Measurements from ENCODE around the gene PTGES2.
"Not testable (repeated sequence)": the region's sequence is repeated elsewhere in the genome, so short reads cannot be mapped to it uniquely, and the experiment has no call there.

PTGES2 gene

DNA sequence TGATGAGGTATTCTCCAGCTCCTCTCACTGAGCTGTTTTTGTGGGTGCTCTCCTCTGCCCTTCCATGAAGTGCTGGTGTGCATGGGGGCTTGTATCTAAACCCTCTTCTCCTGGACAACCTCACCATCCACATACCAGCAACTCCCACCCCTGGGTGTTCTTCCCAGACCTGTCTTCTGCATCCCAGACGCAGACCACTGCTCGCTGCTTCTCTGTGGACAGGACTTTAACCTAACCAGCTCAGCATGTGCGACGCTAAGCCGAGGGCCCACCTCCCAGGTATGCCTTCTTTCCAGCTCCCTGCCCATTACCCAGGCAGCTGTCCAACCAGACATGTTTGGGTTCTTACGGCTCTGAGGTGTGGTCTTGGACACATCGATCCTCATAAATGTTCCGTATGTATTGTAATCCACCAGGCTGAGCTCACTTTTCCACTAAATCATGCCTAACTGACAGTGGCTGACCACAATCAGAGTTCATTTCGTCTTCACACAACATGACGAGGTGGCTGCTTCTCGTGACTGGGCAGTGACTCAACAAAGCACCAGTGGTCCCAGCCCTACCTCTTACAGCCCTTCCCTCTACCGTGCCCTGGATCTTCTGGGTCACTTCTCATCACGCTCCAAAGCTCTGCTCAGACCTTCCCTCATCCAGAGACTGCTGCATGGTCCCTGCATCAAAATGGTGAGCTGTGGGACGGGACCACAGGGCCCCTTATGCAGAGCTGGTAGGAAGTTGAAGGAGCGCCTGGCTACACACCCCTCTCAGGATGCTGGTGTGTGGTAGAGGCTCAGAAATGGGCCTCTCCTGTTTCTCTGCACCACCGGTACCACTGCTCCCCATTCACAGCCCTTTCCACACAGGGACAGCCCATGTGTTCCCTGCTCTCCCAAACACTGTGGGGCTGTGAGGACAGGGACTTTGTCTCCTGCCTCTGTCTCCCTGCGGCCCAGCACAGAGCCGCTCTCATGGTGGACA, 9.6 kb upstream of the PTGES2 start:
- DNase-seq = no peak

DNA sequence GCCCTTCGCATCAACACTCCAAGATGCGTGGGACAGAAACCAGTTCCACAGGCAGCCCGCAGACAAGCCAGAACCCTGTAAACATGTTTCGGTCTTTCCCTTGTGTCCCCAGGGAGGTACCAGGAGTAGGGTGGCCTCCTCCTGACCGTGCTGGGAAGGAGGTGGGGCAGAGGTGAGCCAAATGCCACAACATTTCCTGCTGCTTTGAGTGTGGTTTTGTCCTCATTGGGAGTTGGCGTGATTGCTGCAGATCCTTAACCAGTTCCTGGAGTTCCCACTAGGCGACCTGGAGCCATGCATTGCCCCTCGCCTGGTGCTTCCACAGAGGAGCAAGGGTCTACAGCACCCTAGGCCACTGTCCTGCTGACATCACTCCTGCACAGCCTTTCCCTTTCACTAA, 8.0 kb upstream of the PTGES2 start:
- not testable (repeated sequence) for DNase-seq

DNA sequence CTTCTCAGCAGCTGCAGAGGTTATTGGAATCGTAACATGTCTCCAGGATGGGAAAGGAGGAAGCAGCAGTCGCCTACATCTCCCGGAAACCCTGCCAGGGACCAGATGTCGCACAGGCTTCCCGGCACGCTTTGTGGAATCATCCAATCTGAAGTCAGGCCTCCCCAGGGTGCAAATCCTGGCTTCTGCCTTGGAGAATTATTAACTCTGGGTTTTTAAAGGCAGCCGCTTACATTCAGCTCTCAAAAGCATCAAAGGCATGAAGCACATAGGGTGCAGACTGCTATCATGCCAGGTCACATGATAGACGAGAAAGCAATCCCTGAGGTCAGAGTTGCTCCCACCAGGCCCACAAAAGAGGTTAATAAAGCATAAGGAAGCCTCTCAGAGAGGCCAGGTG, 4.6 kb upstream of the PTGES2 start:
- DNase-seq = not testable (repeated sequence)

DNA sequence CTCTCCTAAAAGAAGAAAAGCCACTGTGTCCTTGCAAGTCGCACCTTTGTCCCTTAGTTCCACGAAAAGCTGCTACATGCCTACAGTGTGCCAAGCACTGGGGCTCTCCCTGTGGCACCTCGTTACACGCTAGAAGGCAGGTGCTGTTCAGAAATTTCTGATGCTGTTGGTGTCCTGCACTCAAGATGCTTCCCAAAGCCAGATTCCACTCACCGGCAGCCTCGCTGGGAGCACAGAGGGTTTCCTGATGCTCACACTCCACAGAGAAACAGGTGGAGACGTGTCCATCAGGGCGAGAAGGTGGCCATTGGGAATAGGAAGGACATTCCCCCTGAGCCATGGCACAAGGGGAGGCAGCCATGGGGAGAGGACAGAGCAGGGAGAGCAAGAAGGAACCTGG, 3.8 kb upstream of the PTGES2 start:
- not testable (repeated sequence) for DNase-seq

- DNase-seq = not testable (repeated sequence)
Observed at GRCh38 chr9:128130651-128131050, 3.1 kb upstream of the PTGES2 start.

- DNase-seq = not testable (repeated sequence)
Observed at GRCh38 chr9:128129976-128130590, 2.6 kb upstream of the PTGES2 start.

DNA sequence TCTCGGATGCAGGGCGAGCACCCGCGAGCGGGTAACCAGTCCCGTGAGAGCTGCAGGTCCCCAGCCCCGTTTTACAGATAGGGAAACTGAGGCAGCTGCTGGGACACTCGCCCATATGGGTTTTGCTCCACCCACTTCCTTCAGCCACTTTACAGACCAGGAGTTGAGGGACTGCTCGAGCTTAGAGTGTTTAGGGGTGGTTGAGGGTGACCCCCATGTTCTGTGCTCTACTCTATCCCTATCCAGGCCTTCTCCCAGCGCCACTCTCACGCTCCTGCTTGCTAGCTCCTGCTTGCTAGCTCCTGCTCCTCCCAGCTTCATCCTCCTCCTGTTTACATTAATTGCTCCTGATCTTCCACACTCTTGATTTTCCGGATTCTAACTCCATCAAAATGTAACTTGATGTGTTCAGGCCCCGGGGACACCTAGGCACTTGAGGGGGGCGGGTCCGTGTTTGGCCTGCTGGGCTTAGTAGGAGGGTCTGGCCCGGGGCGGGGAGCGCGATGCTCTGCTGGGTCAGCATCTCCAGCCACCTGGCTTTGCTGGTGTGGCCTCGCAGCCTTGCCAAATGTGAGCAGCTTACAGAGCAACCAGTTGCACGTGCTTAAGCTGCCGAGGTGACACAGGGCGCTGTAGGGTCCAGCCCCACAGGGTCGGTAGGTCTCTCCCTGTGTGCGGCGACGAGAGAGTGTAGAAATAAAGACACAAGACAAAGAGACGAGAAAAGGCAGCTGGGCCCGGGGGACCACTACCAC, 1.5 kb upstream of the PTGES2 start:
- DNase-seq = no peak

GRCh38 chr9:128127990-128128835, 684 bp upstream of the PTGES2 start:
- DNase-seq = peak; percentile 65

GRCh38 chr9:128125580-128126354, 1.8 kb downstream of the PTGES2 start:
- DNase-seq = no peak

- no peak for DNase-seq
Observed at GRCh38 chr9:128124873-128125579, 2.5 kb downstream of the PTGES2 start.

DNA sequence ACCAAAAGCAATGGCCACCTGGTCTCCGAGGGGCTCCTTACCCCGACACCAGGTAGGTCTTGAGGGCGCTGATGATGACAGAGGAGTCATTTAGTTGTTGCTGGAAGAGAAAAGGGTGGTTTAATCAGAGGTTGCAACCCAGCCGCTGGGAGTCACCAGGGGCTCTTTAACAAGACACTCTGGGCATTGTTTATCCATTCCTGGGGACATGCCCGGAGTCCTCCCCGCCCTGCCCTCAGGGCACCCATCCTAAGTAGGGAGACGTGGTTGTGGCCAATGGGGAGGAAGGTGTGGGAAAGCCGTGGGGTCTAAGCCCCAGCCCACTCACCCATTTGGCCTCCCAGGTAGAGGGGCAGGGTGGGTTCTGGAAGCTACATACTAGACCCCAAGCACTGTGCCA, 3.1 kb downstream of the PTGES2 start:
- DNase-seq = no peak

DNA sequence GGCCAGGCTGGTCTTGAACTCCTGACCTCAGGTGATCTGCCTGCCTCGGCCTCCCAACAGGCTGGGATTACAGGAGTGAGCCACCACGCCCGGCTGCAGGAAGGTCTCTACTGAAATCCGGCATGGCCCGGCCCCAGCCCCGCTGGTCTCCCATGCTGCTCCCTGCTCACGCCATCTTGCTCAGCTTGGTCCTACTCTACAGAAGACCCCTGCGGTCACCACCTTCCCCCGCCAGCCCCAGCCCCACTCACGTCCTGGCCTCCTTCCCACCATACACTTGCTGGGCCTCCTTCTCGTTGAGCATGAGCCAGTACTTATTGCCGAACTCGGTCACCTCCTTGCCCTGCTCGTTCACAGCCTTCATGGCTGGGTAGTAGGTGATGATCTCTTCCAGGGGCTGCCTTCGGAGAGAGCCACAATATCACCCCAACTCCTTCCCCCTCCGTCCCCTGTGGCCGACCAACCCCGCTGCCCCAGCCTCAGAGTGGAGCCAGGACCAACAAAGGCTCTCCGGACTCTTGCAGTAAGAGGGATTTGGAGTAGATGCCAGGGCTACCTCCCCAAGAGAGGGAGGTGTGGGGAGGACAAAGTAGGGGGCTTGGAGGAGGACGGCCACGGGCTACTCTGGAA, 4.0 kb downstream of the PTGES2 start:
- no peak for DNase-seq

DNA sequence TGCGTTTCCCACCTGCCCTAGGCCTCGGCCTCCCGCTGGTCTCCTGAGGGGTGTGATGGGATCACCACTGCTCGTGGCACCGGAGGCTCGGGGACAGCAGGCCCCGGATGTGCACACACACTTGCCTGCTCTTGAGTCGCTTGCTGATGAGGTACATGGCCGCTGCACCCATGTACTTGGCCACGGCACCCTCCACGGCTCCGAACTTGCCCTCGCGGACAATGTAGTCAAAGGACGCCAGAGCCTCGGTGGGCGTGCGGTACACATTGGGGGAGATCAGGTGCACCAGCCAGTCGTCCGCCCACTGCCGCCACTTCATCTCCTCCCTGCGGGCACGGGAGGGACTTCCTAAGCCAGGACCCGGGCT, 4.7 kb downstream of the PTGES2 start:
- no peak for DNase-seq

DNA sequence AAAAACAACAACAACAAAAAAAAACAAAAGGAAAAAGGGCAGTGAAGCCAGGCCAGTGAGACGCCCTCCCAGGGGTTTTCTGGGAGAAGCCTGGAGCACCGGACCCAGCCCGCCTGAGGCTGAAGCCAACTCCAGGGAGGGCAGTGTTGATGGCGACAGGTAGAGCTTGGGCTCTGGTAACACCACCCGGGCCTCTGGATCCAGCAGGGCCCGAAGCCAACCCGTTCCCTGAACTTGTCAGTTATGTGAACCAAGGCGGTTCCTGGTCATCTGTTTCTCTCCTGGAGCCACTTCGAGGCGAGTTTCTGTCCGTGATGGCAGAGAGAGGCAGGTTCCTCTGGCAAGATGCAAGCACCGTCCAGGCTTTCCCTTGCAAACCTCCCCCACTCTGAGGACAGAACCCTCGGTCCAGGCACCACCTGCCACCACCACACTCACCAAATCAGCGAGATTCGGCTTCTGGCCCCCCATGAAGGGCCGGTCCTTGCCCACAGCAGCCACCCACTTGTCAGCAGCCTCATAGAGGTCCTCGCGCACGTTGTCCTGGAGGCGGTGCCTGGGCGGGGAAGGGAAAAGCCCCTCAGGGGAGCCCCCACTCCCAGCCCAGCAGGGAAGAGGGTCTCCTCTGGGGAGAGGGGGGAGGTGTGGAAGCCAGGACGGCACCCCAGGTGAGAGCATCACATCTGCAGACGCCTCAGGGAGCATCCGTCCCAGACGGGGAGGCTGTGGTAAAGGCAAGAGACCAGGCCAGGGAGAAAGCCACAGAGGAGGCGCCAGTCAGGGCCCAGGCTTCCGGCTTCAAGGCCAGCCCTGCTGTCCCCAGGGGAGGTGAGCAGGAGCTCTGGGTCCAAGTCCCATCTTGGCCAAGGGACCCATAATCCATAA, 5.4 kb downstream of the PTGES2 start:
- DNase-seq = no peak

DNA sequence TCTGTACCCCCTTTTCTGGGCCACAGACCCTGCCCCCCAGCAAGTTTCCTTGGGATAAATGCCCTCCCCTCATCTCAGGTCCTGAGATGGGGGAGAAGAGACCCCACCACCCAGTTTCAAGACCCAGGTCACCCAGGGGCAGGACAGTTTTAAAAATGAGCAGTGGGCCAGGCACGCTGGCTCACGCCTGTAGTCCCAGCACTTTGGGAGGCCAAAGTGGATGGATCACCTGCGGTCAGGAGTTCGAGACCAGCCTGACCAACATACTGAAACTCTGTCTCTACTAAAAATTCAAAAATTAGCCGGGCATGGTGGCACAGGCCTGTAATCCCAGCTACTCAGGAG, 6.1 kb downstream of the PTGES2 start:
- no peak for DNase-seq

DNA sequence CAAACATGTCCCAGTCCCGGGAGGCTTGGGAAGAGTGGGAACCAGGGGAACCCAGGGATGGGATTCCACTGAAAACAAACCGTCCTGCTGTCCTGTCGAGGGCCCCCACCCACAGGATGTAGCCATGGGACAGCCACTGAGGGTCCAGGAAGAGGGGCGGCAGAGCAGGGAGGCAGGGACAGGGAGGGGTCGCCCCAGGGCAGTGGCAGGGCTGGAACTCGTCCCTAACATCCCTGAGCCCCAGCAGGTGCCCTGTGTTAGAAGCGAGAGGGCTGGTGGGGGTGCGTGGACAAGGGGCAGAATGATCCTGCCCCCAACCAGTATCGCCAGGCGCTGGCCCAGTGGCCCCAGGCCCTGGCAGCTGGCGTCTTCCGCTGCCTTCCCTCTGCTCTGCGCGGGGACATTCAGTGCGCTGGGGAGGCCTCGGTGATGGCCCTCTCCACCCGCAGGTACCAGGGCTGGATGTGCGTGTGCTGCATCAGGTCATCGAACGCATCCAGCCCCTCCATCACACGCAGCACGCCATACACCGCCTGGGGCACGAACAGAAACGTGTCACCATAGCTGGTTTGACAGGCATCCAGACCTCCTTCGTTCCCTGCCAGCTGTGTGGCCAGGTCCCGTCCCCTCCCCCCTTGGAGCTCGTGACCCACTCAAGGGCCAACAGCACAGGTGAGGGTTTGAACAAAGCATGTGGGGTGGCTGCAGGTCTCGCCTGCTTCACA, 6.6 kb downstream of the PTGES2 start:
- no peak for DNase-seq

GRCh38 chr9:128120061-128120740, 7.3 kb downstream of the PTGES2 start:
- DNase-seq = no peak

DNA sequence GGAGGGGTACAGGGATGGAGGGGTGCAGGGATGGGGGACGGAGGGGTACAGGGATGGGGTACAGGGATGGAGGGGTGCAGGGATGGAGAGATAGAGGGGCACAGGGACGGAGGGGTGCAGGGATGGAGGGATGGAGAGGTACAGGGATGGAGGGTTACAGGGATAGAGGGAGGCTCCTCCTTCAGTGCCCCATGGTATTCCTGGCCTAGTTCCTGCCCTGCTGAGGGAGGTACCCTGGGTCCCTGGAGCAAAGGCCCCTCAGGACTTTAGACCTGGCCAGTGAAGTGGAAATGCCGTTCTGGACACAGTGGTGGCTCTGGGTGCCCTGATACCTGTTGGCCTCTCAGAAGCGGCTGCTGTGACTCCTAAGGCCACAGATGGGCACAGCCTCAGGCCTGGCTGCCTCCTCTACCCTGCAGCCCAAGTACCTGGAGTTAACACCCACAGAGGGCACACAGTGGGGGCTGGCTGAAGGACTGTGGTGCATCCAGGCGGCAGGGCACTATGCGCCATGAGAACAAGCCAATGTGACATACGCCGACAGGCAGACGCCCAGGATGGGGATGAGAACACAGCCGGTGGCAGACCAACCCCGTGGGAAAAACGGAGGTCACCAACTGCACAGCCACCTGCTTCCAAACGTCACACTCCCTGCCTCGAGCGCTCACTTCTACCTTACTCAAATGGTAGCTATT, 8.4 kb downstream of the PTGES2 start:
- no peak for DNase-seq
